Liver (tissue), 9 donors: Measurements from ENCODE around the gene THSD7B. TPM values are rescaled to one million over a fixed set of nuclear protein-coding genes. Genes with fewer than 3 reads are reported as not detected.

Source experiments
- DNase-seq: peaks from one replicate; pipeline ENCODE4 v3.0.0-alpha.2; 2017; ENCODE audit warnings: low spot score
- H3K27ac ChIP-seq, 2 donors: one replicate each; pipeline ENCODE4 v1.7.0; 2013; ENCODE audit warnings: inconsistent platforms in 2 of 2, low read length in 2 of 2, control low read depth in 1 of 2, low read depth in 1 of 2, mild to moderate bottlenecking in 1 of 2
- H3K27me3 ChIP-seq, 4 donors: one replicate each; pipeline versions ENCODE4 v1.6.1 to v1.7.0; 2013; ENCODE audit warnings: low read length in 3 of 4, inconsistent platforms in 1 of 4, mild to moderate bottlenecking in 1 of 4, moderate library complexity in 1 of 4; ENCODE audit not compliant: control insufficient read depth in 4 of 4, insufficient read depth in 4 of 4
- H3K36me3 ChIP-seq, 4 donors: one replicate each; pipeline versions ENCODE4 v1.6.1 to v1.7.0; 2013; ENCODE audit warnings: low read length in 3 of 4, mild to moderate bottlenecking in 3 of 4, low read depth in 1 of 4, moderate library complexity in 1 of 4; ENCODE audit not compliant: control insufficient read depth in 4 of 4, insufficient read depth in 3 of 4
- H3K4me1 ChIP-seq, 4 donors: one replicate each; pipeline versions ENCODE4 v1.6.1 to v1.7.0; 2013; ENCODE audit warnings: low read length in 3 of 4, mild to moderate bottlenecking in 3 of 4, moderate library complexity in 1 of 4; ENCODE audit not compliant: control insufficient read depth in 4 of 4, insufficient read depth in 4 of 4
- H3K4me3 ChIP-seq, 3 donors: one replicate each; pipeline versions ENCODE4 v1.6.1 to v1.7.0; 2013; ENCODE audit warnings: low read length in 3 of 3, control low read depth in 1 of 3, low read depth in 1 of 3, mild to moderate bottlenecking in 1 of 3
- H3K9ac ChIP-seq, 2 donors: one replicate each; pipeline ENCODE4 v1.7.0; 2013; ENCODE audit warnings: low read length in 2 of 2, mild to moderate bottlenecking in 2 of 2, moderate library complexity in 2 of 2, control low read depth in 1 of 2, low read depth in 1 of 2
- H3K9me3 ChIP-seq, 4 donors: one replicate each; pipeline versions ENCODE4 v1.6.1 to v1.7.0; 2013; ENCODE audit warnings: low read length in 3 of 4; ENCODE audit not compliant: control insufficient read depth in 4 of 4
- EGR1 ChIP-seq, 2 donors: IDR thresholded peaks; 2 replicates each; pipeline ENCODE4 v1.6.1; 2016 to 2018; ENCODE audit warnings: antibody characterized with exemption in 2 of 2, low read depth in 2 of 2
- FOXA1 ChIP-seq: IDR thresholded peaks from 2 replicates; pipeline ENCODE4 v1.6.1; 2016; ENCODE audit warnings: antibody characterized with exemption
- FOXA2 ChIP-seq: IDR thresholded peaks from 2 replicates; pipeline ENCODE4 v1.6.1; 2016; ENCODE audit warnings: antibody characterized with exemption
- GABPA ChIP-seq, 2 donors: IDR thresholded peaks in 1 of 2; conservative IDR thresholded peaks in 1 of 2; 2 replicates each; pipeline ENCODE4 v1.6.1; 2016; ENCODE audit warnings: antibody characterized with exemption in 2 of 2, mild to moderate bottlenecking in 1 of 2, moderate library complexity in 1 of 2
- HNF4A ChIP-seq, 2 donors: conservative IDR thresholded peaks; 2 replicates each; pipeline ENCODE4 v1.6.1; 2016; ENCODE audit warnings: antibody characterized with exemption in 2 of 2, mild to moderate bottlenecking in 2 of 2
- HNF4G ChIP-seq: IDR thresholded peaks from 2 replicates; pipeline ENCODE4 v1.6.1; 2016; ENCODE audit warnings: antibody characterized with exemption
- JUND ChIP-seq, 2 donors: IDR thresholded peaks; 2 replicates each; pipeline ENCODE4 v1.6.1; 2016; ENCODE audit warnings: antibody characterized with exemption in 2 of 2
- NR2F2 ChIP-seq: IDR thresholded peaks from 2 replicates; pipeline ENCODE4 v1.6.1; 2016; ENCODE audit warnings: antibody characterized with exemption
- RAD21 ChIP-seq, 2 donors: IDR thresholded peaks; 2 replicates each; pipeline ENCODE4 v1.6.1; 2016; ENCODE audit warnings: antibody characterized with exemption in 2 of 2, mild to moderate bottlenecking in 2 of 2
- RXRA ChIP-seq, 2 donors: IDR thresholded peaks; 2 replicates each; pipeline ENCODE4 v1.6.1; 2017 to 2018; ENCODE audit warnings: antibody characterized with exemption in 2 of 2, mild to moderate bottlenecking in 1 of 2
- SP1 ChIP-seq: IDR thresholded peaks from 2 replicates; pipeline ENCODE4 v1.6.1; 2018; ENCODE audit warnings: antibody characterized with exemption, mild to moderate bottlenecking
- TAF1 ChIP-seq: conservative IDR thresholded peaks from 2 replicates; pipeline ENCODE4 v1.6.1; 2016; ENCODE audit warnings: antibody characterized with exemption, mild to moderate bottlenecking
- YY1 ChIP-seq: IDR thresholded peaks from 2 replicates; pipeline ENCODE4 v1.6.1; 2016; ENCODE audit warnings: antibody characterized with exemption, mild to moderate bottlenecking
- polyA plus RNA-seq, 2 donors: library from polyadenylated mRNA; stranded (reverse) in 1 of 2; unstranded in 1 of 2; fragments of 200-250 nt in 1 of 2; fragments of >200 nt in 1 of 2; fragmentation: Nextera tagmentation in 1 of 2; extraction: Ambion mirVana in 1 of 2; gene quantifications; one replicate each; pipeline versions ENCODE4 v1.2.1 to v1.2.3, GENCODE V29; 2013 to 2015
- total RNA-seq, 2 donors: library from RNA; depleted of rRNA; stranded (reverse); fragments of >200 nt; gene quantifications; one replicate each; pipeline ENCODE4 v1.2.3, GENCODE V29; 2014
- TF ChIP-seq, protein P1 (sequence below): IDR thresholded peaks from 2 replicates; pipeline ENCODE4 v1.6.1; 2016; ENCODE audit warnings: antibody characterized with exemption
- TF ChIP-seq, protein P2 (sequence below): fragments of 150-350 bp; IDR thresholded peaks from 2 replicates; pipeline ENCODE4 v1.5.1; 2017; ENCODE audit warnings: improper control_type of control experiment, low read depth, low read length; ENCODE audit not compliant: missing input control
- TF ChIP-seq, protein P3 (sequence below): IDR thresholded peaks from 2 replicates; pipeline ENCODE4 v1.6.1; 2016; ENCODE audit warnings: antibody characterized with exemption
- TF ChIP-seq, protein P4 (sequence below): IDR thresholded peaks from 2 replicates; pipeline ENCODE4 v1.6.1; 2016; ENCODE audit warnings: antibody characterized with exemption
- TF ChIP-seq, protein P5 (sequence below): IDR thresholded peaks from 2 replicates; pipeline ENCODE4 v1.6.1; 2016; ENCODE audit warnings: antibody characterized with exemption, mild to moderate bottlenecking
- donor health status: healthy.
- donor health status: healthy.
- donor health status: healthy.
- donor health status: healthy.
- donor health status: healthy.

THSD7B gene
- total and polyA plus RNA-seq, 4 donors, result 0.01 to 0.75 (median 0.42) TPM; not detected in 1

DNA sequence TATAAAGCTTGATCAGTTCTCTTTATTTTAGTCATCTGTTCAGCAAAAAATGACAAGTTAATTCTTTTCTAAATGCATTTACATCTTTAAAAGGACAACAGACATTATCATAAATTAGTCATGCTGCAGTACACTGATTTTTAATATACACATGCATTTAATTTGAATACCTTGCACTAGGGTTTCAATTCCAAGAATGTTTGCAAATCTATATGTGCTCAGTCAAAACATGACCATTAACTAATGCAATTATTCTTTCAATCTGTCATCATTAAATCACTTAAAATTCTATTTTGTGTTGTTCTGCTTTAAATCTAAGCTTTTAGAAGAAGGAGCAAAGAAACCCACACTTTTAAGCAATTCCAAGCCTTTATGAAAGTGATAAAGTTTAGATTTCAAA lies 342.6 kb downstream of the THSD7B start:
- H3K36me3 ChIP-seq, result no peaks in the 10 kb centered on the region
- TF ChIP-seq HNF4G (no peak), RAD21 (IDR thresholded peaks at IDR 0.05) (no peak), NR2F2 (no peak), FOXA1 (no peak), JUND (IDR thresholded peaks at IDR 0.05) (no peak), HNF4A (conservative IDR thresholded peaks at IDR 0.05) (no peak), SP1 (no peak), TAF1 (no peak), YY1 (no peak), RXRA (IDR thresholded peaks at IDR 0.05) (no peak), EGR1 (IDR thresholded peaks at IDR 0.05; ENCODE audit: low read depth in 2 of 2) (no peak), FOXA2 (no peak), GABPA (IDR thresholded peaks at IDR 0.05 in 1 of 2, conservative IDR thresholded peaks at IDR 0.05 in 1 of 2) (no peak)
- TF ChIP-seq, protein P1, sequence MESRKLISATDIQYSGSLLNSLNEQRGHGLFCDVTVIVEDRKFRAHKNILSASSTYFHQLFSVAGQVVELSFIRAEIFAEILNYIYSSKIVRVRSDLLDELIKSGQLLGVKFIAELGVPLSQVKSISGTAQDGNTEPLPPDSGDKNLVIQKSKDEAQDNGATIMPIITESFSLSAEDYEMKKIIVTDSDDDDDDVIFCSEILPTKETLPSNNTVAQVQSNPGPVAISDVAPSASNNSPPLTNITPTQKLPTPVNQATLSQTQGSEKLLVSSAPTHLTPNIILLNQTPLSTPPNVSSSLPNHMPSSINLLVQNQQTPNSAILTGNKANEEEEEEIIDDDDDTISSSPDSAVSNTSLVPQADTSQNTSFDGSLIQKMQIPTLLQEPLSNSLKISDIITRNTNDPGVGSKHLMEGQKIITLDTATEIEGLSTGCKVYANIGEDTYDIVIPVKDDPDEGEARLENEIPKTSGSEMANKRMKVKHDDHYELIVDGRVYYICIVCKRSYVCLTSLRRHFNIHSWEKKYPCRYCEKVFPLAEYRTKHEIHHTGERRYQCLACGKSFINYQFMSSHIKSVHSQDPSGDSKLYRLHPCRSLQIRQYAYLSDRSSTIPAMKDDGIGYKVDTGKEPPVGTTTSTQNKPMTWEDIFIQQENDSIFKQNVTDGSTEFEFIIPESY, result no peak
- TF ChIP-seq, protein P2, sequence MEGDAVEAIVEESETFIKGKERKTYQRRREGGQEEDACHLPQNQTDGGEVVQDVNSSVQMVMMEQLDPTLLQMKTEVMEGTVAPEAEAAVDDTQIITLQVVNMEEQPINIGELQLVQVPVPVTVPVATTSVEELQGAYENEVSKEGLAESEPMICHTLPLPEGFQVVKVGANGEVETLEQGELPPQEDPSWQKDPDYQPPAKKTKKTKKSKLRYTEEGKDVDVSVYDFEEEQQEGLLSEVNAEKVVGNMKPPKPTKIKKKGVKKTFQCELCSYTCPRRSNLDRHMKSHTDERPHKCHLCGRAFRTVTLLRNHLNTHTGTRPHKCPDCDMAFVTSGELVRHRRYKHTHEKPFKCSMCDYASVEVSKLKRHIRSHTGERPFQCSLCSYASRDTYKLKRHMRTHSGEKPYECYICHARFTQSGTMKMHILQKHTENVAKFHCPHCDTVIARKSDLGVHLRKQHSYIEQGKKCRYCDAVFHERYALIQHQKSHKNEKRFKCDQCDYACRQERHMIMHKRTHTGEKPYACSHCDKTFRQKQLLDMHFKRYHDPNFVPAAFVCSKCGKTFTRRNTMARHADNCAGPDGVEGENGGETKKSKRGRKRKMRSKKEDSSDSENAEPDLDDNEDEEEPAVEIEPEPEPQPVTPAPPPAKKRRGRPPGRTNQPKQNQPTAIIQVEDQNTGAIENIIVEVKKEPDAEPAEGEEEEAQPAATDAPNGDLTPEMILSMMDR, result no peak
- TF ChIP-seq, protein P3, sequence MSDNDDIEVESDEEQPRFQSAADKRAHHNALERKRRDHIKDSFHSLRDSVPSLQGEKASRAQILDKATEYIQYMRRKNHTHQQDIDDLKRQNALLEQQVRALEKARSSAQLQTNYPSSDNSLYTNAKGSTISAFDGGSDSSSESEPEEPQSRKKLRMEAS, result no peak
- TF ChIP-seq, protein P4, sequence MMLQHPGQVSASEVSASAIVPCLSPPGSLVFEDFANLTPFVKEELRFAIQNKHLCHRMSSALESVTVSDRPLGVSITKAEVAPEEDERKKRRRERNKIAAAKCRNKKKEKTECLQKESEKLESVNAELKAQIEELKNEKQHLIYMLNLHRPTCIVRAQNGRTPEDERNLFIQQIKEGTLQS, result no peak
- TF ChIP-seq, protein P5, sequence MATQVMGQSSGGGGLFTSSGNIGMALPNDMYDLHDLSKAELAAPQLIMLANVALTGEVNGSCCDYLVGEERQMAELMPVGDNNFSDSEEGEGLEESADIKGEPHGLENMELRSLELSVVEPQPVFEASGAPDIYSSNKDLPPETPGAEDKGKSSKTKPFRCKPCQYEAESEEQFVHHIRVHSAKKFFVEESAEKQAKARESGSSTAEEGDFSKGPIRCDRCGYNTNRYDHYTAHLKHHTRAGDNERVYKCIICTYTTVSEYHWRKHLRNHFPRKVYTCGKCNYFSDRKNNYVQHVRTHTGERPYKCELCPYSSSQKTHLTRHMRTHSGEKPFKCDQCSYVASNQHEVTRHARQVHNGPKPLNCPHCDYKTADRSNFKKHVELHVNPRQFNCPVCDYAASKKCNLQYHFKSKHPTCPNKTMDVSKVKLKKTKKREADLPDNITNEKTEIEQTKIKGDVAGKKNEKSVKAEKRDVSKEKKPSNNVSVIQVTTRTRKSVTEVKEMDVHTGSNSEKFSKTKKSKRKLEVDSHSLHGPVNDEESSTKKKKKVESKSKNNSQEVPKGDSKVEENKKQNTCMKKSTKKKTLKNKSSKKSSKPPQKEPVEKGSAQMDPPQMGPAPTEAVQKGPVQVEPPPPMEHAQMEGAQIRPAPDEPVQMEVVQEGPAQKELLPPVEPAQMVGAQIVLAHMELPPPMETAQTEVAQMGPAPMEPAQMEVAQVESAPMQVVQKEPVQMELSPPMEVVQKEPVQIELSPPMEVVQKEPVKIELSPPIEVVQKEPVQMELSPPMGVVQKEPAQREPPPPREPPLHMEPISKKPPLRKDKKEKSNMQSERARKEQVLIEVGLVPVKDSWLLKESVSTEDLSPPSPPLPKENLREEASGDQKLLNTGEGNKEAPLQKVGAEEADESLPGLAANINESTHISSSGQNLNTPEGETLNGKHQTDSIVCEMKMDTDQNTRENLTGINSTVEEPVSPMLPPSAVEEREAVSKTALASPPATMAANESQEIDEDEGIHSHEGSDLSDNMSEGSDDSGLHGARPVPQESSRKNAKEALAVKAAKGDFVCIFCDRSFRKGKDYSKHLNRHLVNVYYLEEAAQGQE, result no peak
- H3K27ac ChIP-seq, result no peak overlapping the region
- no peak for DNase-seq
- H3K4me1 ChIP-seq, result no peaks in the 10 kb centered on the region
- H3K9me3 ChIP-seq, result no peaks in the 10 kb centered on the region
- H3K27me3 ChIP-seq, result no peaks in the 10 kb centered on the region
- no peak overlapping the region for H3K4me3 ChIP-seq
- H3K9ac ChIP-seq, result no peak overlapping the region
